CD4-positive, alpha-beta T cell treated with Interleukin-15 for 1 hour (primary cell): ENCODE results near the gene CCDC177.

ENCODE experiments used
- DNase-seq: peaks from one replicate; pipeline ENCODE4 v3.0.0-alpha.2; 2020

Gene CCDC177

DNA sequence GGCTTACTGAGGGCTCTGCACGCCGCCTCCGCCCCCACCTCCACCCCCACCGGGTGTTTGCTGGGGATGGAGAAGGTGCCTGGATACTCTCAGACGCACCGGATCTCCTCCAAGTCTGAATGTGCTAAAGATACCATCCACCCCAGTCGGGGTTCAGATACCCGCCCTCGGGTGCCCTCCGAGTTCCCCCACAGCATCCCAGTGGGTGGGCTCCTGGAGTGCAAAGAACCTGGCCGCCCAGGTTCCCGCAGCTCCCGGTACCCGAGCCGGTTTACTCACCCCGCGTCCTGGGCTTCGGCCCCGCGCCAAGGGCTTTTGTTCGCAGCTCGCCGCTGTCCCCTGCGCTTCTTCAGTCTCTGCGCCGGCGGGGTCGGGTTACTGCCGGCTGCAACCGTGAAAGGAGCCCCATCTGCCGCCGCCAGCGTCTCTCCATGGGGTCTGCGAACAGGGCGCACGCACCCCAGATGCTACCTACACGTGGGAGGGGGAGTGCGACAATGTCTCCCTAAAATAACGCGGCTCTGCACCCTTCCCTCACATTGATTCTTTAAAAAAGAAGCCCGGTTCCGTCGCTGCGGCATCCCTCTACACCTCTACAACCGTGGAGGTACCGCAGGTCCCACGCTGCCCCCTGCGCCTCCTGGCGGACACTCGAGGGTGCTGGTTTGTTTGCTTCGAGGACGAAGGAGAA, at the start of gene CCDC177:
CCDC177 (minus strand) TSS at position 609 of the 691 bp plus-strand sequence. CDS start 1,249 bp downstream, outside the sequence.
- peak; percentile 59 for DNase-seq

DNA sequence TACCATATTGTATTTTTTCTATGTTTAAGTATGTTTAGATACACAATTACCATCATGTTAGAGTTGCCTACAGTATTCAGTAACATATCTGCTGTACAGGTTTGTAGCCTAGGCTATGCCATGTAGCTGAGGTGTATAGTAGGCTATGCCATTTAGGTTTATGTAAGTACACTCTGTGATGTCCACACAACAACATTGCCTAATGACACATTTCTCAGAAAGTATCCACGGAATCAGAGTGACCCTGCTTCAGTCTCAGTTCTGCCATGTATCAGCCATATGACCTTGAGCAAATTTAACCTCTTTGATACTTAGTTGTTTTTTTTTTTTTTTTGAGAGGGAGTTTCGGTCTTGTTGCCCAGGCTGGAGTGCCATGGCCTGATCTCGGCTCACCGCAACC, 49.5 kb upstream of the CCDC177 start:
- no peak for DNase-seq

DNA sequence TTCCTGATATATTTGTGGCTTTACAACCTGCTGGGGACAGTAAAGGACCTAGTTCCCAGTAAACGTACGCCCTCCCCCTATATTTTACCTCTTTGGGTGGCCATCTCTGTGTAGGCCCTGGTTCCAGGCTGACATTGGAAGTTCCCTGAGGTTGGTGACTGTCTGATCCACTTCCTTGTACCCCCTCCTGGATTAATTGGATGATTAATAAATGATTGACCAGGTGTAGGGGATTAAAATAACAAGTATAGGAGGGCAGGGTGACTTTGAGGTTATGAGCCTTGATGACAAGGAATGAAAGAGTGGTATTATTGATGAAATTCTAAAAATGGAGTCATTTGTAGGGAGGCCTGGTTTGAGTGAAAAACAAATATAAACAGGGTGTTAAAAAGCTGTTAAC, 46.3 kb upstream of the CCDC177 start:
- DNase-seq = no peak

DNA sequence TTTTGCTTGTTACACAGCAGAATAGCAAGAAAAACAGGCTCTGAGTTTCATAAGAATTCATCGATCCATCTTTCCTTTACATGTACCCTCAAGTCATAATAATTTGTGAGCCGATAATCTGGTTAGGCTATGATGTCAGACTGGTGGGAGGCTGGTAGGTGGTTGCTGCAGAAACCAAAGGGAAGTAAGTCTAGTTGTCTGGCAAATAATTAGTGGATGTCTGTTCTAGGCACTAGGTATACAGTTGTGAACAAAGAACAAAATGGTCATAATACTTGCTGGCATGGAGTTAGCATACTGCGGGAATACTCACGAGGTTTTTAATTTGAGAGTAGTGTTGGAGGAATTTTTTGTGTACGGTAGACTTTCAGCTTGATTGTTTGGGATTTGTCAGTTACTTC, 45.5 kb upstream of the CCDC177 start:
- no peak for DNase-seq

DNA sequence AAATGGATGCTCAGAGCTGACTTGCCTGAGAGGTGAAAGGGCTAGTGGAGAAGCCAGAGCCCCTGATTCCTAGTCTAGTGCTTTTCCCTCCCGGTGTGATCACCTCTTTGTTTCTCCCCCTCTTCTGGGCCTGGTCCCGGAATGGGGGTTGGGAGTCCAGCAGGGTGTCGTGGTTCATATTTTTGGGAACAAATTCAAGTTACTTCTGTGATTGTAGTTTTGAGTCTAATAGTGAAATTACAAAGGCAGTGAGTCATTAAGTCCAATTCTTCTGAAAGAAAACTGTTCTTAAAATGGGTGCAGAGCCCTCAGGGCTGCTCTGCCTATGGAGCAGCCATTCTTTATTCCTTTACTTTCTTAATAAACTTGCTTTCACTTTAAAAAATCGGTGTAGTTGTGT, 44.3 kb upstream of the CCDC177 start:
- DNase-seq = no peak

DNA sequence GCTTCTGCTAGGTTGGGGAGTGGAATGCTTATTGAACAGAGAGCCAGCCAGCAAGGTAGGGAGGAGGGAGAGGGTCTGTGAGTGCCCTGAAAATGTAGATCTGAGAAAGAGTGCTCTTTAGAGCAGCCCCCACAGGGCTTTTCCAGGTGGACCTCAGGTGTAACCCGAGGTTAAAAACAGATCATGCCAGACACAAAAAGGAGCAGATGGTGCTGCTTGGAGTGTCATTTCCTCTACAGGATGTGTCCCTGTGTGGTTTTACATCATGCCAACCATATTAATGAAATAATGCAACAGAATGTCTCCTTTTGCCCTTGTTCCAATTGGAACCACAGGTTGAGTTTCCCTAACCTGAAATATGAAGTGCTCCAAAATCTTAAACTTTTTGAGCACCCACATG, 43.1 kb upstream of the CCDC177 start:
- no peak for DNase-seq

DNA sequence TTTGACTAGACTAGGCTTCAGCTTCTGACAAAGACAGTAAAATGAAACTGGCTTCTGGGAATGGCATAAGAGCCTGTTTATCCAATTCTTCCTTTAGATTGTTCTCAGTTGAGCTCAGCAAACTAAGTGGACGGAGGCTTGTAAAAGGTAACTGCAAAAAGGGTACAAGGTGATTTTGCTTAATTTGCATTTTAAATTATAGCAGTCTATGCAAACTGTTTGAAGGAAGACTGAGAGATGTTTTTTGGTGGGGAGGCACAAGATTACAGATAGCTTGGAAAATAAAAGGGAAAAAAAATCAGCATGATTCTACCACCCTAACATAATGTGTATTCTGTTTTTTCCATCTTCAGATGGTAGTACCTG, 41.7 kb upstream of the CCDC177 start:
- no peak for DNase-seq

DNA sequence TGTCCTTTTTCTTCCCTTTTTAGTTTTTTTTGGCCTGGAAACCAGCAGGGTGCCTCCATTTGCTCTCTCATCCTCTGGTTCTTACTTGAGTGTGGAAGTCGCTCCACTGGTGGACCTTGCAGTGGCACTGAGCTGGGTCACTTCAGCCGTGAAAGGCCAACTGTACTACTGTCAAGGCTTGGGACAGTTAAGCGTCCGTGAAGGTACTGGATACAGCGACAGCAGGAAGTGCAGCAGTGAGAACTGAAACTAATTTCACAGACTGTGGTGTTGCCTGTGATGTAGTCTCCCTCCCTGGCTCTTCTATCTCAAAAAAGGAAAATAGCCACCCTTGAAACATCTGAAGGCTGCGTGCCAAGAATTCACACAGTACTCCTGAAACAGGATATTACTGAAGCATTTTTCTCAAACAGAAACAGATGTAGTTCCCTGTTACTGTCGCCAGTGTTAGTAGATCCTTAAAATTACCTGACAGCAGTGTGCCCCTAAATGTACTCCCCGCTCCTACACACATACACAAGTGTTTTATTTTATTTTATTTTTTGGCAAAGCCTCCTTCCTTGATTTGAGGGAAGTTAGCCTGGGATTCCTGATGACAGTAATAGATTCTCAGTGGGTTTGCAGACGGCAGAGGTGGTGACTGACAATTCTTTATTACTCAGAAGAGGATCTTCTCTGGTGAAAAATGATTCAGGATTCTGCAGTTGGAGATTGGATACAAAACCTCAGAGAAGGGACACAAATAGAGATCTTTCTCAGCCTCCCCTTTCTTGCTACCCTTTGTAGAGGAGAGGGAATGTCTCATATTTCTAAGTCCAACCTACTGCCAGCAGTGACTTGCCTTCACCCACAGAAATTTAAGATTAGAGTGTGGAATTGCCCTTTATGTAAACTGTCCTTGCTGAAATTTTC, 41.1 kb upstream of the CCDC177 start:
- peak; percentile 64 for DNase-seq

DNA sequence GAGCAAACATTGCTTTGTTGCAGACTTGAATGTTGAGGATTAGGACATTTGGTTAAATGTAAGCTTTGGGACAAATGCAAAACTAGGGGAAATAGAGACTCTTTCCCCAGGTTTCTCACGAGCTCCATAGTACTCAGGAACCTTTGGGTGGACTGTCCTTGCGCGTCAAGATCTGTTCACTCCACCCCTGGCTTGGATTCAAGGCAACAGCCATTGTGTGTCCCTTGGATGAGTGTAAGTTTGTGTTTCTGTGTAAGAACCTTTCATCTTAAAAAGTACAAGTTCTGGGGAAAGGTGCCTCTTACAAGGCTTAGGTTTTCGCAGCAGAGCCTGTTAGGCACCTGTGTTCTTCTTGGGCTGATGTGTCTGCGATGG, 40.4 kb upstream of the CCDC177 start:
- no peak for DNase-seq

DNA sequence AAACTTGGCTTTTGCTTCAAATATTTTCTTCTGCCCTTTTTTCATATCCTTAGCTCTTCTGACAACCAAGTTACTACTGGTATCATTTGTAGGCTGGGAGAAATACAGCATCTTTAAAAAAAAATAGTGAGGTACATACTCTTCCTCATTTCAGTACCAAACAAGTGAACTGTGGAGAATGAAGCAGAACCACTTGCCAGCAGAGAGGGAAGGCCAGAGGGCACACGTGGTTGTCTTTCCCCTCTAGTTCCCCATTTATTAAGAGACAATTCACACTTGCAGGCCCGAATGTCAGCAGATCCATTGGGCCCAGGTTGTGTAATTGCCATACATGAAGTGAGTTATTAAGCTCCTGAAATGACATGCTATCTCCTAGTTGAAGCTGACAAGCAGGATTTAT, 39.9 kb upstream of the CCDC177 start:
- DNase-seq = peak; percentile 79

DNA sequence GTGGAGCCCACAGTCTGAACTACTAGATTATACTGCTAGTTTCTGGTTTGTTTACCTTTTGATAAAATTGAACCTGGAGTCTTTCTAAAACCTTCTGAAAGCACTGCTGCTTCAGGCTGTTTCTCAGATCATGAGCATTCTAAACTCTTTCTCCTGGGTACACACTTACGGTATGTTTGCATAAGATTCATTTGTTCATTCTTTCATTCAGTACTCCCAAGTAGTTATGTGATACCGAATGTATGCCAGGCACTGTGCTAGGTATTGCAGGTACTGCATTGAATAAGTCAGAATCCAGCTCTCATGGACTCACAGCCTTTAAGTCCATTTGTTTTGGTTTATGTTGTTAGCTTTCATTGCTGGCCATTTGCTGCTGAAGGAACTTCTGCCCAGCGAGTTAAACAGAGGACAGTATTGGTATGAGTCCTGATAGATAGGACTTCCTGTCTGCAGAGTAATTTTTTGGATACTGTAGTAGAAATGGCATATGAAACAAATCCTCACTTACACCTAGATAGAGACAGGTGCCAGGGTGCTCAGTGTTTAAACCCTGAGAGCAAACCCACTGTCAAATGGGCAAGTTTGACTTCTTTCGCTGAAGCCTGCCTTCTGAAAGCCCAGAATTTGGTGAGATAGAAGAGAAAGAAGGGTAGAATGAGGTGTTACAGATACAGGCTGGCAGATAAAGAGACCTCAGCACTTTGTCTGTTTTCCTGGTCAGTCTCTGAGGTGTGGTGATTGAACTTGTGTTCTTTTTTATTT, 38.8 kb upstream of the CCDC177 start:
- no peak for DNase-seq

DNA sequence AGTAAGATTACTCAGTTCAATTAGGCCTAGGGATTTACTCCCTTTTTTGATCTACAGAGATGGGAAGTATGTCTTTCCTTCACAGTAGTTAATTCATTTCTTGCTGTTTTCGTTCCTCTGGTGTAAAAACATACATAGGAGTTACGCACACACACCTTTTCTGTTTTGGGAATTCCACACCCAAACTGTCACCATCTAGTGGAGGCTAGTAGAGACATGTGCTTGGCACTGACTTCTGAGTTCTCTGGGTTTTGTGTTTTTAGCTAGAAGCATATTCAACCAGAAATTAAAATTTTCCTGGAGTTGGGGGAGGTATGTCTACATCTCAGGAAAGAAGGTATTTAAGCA, 38.1 kb upstream of the CCDC177 start:
- DNase-seq = no peak

DNA sequence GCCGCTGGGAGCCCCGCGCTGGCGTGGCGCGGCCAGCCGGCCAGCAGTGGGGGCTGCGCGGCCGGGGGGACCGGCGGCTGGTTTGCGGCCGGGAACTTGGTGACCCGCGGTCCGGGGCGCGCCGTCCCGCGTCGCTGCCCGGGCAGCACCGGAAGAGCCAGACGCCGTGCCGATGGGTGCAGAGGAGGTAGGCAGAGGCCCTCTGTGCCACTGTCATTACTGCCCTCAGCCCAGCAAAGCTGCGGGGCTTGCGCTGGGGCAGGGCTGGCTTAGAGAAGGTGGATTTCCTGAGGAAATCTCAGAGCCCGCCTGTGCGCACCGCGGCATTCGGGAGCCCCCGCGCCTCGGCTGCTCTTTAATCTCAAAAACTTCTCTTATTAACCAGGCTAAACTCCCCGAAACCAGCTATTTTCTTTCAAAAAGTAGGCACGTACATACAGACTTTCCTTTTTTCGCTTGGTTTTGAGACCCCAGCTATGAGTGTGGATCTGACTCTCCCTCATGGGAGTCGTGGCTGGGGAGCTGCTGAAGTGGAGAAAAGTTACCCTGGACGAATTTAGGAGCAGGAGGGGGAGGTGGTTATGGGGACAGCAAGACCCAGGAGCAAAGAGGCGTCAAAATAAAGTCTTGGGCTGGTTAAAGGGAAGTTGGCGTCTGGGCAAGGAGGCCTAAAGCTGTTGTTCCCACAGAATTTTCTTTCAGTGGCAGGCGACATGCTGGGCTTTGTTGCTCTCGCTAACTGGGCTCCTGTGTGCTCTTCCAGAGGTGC, 37.5 kb upstream of the CCDC177 start:
- DNase-seq = peak; percentile 39

DNA sequence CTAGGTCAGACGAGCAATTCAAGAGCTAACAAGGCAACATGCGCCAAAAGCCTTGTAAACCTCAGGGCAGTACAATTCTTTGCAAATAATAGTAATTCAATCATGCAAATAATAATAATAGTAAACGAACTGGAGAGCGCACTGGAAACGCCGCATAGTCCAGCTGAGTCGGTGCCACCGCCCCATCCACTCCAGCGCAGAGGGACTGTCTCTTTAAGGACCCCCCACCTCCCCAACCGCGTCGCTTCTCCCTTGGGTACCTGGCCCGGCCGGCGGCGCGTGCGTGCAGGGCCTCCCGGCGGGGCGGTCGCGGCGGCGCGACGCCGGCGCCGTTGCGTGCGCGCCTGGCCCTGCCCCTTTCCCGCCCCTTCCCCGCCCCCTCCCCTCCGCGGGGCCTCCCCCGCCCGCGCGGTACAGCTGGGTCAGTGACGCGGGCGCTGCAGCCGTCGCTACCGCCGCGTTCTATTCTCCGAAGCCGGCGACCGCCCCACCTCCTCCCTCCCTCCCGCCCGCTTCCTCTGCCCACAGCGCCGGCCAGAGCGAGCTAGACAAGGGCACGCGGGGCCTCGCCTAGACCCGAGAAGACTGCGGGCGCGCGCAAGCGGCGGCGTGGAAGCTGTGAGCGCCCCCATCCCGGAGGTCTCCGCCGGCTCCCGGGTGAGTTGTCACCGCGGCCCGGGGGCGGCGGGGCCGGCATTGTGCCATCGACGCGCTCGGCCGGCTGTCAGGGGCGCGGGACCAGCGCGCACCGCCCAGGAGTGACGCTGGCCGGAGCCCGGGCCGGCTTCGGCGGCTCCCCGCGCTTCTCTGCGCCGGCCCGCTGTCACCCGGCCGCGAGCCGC, 36.7 kb upstream of the CCDC177 start, which contains the start of gene SUSD6:
SUSD6 (plus strand) TSS at position 425 of the 842 bp plus-strand sequence. CDS start 46,997 bp downstream, outside the sequence.
- peak; percentile 92 for DNase-seq

DNA sequence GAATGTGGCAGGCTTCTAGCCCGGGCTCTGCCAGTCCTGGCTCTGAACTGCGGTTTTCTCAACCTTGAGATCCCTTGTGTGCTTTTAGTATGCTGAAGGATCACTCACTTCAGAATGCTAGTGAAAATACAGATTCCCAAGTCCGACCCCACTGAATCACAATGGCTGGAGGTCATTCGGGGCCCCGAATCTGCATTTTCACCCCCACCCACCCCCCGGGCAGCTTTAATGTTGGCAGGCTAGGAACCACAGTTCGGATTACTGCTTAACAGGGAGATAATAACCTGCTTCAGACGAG, 36.2 kb upstream of the CCDC177 start:
- DNase-seq = no peak

DNA sequence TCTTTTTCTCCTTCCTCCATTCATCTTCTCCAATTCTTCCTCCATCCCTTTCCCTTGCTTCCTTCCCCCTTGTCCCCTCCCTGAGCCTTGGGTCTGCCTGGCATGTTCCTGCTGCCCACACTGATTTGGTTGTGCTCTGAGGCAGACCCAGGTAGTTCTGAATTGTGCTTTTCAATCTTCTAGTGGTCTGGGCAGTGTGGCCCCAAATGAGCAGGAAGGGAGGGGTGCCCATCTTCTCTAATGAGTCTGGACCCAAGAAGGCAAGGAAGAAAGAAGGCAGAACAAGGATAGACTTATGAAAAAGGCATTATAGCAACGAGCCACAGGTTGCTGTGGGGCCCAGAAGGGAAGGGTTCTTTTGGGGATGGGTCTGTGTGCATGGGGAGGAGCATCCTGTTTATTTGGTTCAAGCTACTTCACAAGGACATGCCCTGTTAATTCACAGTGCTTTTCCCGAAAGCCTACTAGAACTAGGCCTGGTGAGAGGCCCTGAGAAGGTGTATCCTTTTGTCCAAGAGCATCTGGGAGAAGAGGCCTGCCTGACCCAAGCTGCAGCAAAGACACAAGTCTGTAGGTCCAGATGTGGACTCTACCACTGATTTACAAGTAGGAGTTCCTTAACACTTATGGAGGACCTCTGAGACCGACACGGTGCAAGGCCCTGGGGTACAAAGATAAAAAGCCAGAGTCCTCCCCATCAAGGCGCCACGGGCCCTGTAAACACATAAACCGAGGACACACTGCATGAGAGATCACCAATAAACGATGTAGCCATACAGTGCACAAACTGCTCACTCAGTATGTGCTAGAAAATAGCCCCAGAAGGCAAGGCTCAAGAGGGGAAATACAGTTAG, 35.6 kb upstream of the CCDC177 start:
- no peak for DNase-seq

DNA sequence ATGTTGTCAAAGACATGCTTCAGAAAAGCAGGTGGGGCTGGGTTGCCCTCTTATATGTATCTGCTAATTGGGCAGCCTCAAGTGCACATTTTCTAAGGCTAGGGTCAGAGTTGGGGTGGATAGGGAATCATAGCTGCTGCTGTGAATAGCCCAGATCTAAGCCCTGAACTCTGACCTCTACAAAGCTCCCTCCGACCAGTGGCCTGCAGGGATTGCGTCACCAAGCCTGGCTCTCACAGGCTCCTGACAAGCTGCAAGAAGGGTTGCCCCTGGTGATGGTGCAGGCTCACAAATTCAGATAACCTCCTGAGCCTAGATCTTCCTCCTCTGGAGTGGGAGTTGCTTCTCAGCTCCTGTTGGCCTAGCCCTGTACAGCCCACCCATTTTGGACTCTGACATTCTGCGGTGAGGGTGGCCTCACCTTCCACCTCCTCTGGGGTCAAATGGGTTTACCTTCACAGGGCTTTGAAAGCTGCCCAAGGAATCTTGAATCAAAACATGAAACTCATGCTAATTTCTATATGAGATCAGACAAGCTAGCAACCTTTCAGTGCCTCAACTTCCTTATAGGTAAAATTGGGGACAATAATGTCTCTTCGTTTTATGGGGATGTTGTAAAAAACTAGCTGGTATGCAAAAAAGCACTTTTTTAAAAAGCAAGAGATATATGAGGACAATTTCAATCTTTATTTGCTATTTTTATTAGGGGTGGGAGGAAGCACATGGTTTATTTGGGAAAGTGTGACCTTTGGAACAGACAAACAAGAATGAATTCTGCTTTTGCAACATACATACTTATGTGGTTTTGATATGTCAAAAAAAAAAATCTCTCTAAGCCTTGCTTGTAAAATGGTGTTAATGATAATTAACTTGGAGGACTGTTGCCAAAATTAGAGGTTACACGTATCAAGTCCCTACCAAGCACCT, 31.9 kb upstream of the CCDC177 start:
- no peak for DNase-seq

DNA sequence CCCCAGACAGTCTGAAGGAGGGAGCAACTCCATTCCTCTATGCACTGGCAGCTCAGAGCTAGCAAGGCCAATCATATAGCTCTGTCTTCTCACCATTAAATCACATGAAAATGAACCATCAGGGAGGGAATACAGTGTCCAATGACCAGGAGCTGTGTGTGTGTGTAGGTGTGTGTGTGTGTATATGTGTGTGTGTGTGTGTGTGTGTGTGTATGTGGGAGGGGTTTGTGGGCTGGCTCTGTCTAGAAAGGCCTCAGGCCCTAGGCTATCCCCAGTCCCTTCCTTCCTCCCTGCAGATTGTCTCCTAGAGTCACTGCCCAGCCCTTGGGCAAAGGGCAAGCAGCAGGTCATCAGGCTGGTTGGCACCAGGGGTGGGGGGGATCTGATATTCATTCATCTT, 31.1 kb upstream of the CCDC177 start:
- no peak for DNase-seq

DNA sequence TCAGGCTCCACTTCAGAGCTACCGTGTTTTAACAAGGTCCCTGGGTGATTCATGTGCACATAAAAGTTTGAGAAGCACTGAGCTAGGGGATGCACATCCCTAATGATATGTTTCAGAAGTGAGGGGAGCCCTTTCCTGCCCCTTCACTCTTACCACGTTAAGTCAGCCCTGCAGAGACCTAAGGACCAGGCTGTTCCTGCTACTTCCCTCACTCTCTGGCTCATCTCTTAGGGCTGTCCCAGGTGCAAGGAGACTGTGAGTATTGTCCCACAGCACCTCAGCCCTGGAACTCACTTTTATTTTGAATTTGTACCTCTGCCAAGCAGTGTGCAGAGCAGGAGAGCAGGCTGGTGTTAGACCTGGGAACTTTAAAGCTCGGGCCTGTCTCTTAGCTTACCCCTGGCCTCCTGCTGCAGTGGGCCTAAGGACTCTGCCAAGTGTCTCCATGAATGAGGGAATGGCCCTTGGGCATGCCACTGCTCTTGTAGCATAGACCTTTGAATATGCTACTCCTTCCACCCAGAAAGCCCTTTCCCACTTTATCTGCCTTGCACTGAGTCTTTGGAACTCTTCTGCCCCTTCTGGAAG, 25.7 kb upstream of the CCDC177 start:
- no peak for DNase-seq
